Kidney capillary endothelial cell (primary cell): ENCODE results near the gene GPR155.
A peak's percentile ranks its signal among the peaks of the same experiment; 100 is the strongest.

Source experiments
- DNase-seq: peaks from one replicate; pipeline ENCODE4 v3.0.0-alpha.2; 2018; ENCODE audit warnings: low spot score

GPR155 gene

GRCh38 chr2:174486563-174487107 is at the start of gene GPR155:
GPR155 (minus strand) TSS chr2:174487029; CDS start chr2:174481956, 5,073 bp downstream.
- DNase-seq: peak; percentile 11

GRCh38 chr2:174535757-174536703 is 49.2 kb upstream of the GPR155 start:
- DNase-seq: no peak

- DNase-seq: no peak
Observed at GRCh38 chr2:174535083-174535482, 48.3 kb upstream of the GPR155 start.

GRCh38 chr2:174529916-174530315 is 43.1 kb upstream of the GPR155 start:
- DNase-seq: no peak

GRCh38 chr2:174527959-174528358 is 41.1 kb upstream of the GPR155 start:
- no peak for DNase-seq

- no peak for DNase-seq
Observed at GRCh38 chr2:174527101-174527721, 40.4 kb upstream of the GPR155 start.

- no peak for DNase-seq
Observed at GRCh38 chr2:174524527-174524926, 37.7 kb upstream of the GPR155 start.

- no peak for DNase-seq
Observed at GRCh38 chr2:174522553-174522952, 35.7 kb upstream of the GPR155 start.

GRCh38 chr2:174518395-174518794 is 31.6 kb upstream of the GPR155 start:
- DNase-seq: no peak

- DNase-seq: no peak
Observed at GRCh38 chr2:174516501-174517378, 29.9 kb upstream of the GPR155 start.

GRCh38 chr2:174512345-174512744 is 25.5 kb upstream of the GPR155 start:
- no peak for DNase-seq

GRCh38 chr2:174511580-174512260 is 24.9 kb upstream of the GPR155 start:
- DNase-seq: no peak

GRCh38 chr2:174510583-174511189 is 23.9 kb upstream of the GPR155 start:
- DNase-seq: no peak

- no peak for DNase-seq
Observed at GRCh38 chr2:174503161-174503809, 16.5 kb upstream of the GPR155 start.

GRCh38 chr2:174499371-174499770 is 12.5 kb upstream of the GPR155 start:
- DNase-seq: no peak

GRCh38 chr2:174495365-174496012 is 8.7 kb upstream of the GPR155 start:
- no peak for DNase-seq

GRCh38 chr2:174493549-174494331 is 6.9 kb upstream of the GPR155 start:
- no peak for DNase-seq

GRCh38 chr2:174492963-174493431 is 6.2 kb upstream of the GPR155 start:
- no peak for DNase-seq

GRCh38 chr2:174491947-174492346 is 5.1 kb upstream of the GPR155 start:
- DNase-seq: no peak
